HUES64 (cell line): Measurements from ENCODE around the gene COL15A1.

Experiments used
- H3K27ac ChIP-seq: 2 replicates; pipeline ENCODE4 v1.7.0; 2013; ENCODE audit warnings: low read depth, low read length, inconsistent platforms
- H3K27me3 ChIP-seq: 2 replicates; pipeline ENCODE4 v1.6.1; 2013; ENCODE audit warnings: mild to moderate bottlenecking, low read length; ENCODE audit not compliant: insufficient read depth
- H3K36me3 ChIP-seq: 2 replicates; pipeline ENCODE4 v1.6.1; 2013; ENCODE audit warnings: mild to moderate bottlenecking, low read length; ENCODE audit not compliant: insufficient read depth
- H3K4me1 ChIP-seq: 2 replicates; pipeline ENCODE4 v1.6.1; 2013; ENCODE audit warnings: mild to moderate bottlenecking, low read length, moderate library complexity; ENCODE audit not compliant: insufficient read depth
- H3K4me3 ChIP-seq: 2 replicates; pipeline ENCODE4 v1.5.1; 2013; ENCODE audit warnings: mild to moderate bottlenecking, low read length, moderate library complexity
- H3K9ac ChIP-seq: 2 replicates; pipeline ENCODE4 v1.6.1; 2013; ENCODE audit warnings: mild to moderate bottlenecking, low read depth, low read length
- H3K9me3 ChIP-seq: 2 replicates; pipeline ENCODE4 v1.6.1; 2013; ENCODE audit warnings: low read depth, low read length; ENCODE audit not compliant: insufficient read depth
- WGBS: fragments of 150-250, 120-280 bp; methylation state at CpG from one replicate; pipeline ENCODE4 v1.1.7; 2013; ENCODE audit warnings: missing lambda C conversion rate; 5-methylcytosine and 5-hydroxymethylcytosine counted together

The COL15A1 gene

GRCh38 chr9:99026271-99026955 lies 82.7 kb downstream of the COL15A1 start:
- no peak overlapping the region for H3K4me3 ChIP-seq
- H3K4me1 ChIP-seq = no peaks in the 10 kb centered on the region
- no peaks in the 10 kb centered on the region for H3K9me3 ChIP-seq
- 94% methylated on average over 6 of the region's 6 CpGs for WGBS
- no peaks in the 10 kb centered on the region for H3K36me3 ChIP-seq
- H3K9ac ChIP-seq = no peak overlapping the region
- H3K27ac ChIP-seq = no peak overlapping the region
- no peaks in the 10 kb centered on the region for H3K27me3 ChIP-seq

GRCh38 chr9:99026956-99027298 lies 83.2 kb downstream of the COL15A1 start:
- no peak overlapping the region for H3K4me3 ChIP-seq
- H3K27ac ChIP-seq = no peak overlapping the region
- no peaks in the 10 kb centered on the region for H3K4me1 ChIP-seq
- H3K9ac ChIP-seq = no peak overlapping the region
- H3K36me3 ChIP-seq = no peaks in the 10 kb centered on the region
- H3K9me3 ChIP-seq = no peaks in the 10 kb centered on the region
- 80% methylated on average over 3 of the region's 3 CpGs for WGBS
- H3K27me3 ChIP-seq = no peaks in the 10 kb centered on the region

GRCh38 chr9:99027443-99027842 lies 83.7 kb downstream of the COL15A1 start:
- 88% methylated on average over 1 of the region's 1 CpG for WGBS
- no peak overlapping the region for H3K4me3 ChIP-seq
- H3K9me3 ChIP-seq = no peaks in the 10 kb centered on the region
- no peaks in the 10 kb centered on the region for H3K4me1 ChIP-seq
- no peak overlapping the region for H3K27ac ChIP-seq
- no peaks in the 10 kb centered on the region for H3K36me3 ChIP-seq
- H3K9ac ChIP-seq = no peak overlapping the region
- no peaks in the 10 kb centered on the region for H3K27me3 ChIP-seq

GRCh38 chr9:99029083-99029645 lies 85.5 kb downstream of the COL15A1 start:
- Histone ChIP-seq H3K27me3 (no peaks in the 10 kb centered on the region), H3K4me1 (no peaks in the 10 kb centered on the region), H3K4me3 (no peak overlapping the region), H3K9ac (no peak overlapping the region), H3K27ac (no peak overlapping the region), H3K9me3 (no peaks in the 10 kb centered on the region), H3K36me3 (no peaks in the 10 kb centered on the region)
- 95% methylated on average over 2 of the region's 2 CpGs for WGBS

- no peaks in the 10 kb centered on the region for H3K36me3 ChIP-seq
- 88% methylated on average over 3 of the region's 3 CpGs for WGBS
- H3K27ac ChIP-seq = no peak overlapping the region
- no peaks in the 10 kb centered on the region for H3K27me3 ChIP-seq
- no peaks in the 10 kb centered on the region for H3K4me1 ChIP-seq
- H3K4me3 ChIP-seq = no peak overlapping the region
- no peaks in the 10 kb centered on the region for H3K9me3 ChIP-seq
- no peak overlapping the region for H3K9ac ChIP-seq
These were observed 86.4 kb downstream of the COL15A1 start for GRCh38 chr9:99030092-99030511.

- 87% methylated on average over 3 of the region's 3 CpGs for WGBS
- H3K27ac ChIP-seq = no peak overlapping the region
- H3K4me3 ChIP-seq = no peak overlapping the region
- no peaks in the 10 kb centered on the region for H3K36me3 ChIP-seq
- no peaks in the 10 kb centered on the region for H3K9me3 ChIP-seq
- H3K9ac ChIP-seq = no peak overlapping the region
- no peaks in the 10 kb centered on the region for H3K27me3 ChIP-seq
- no peaks in the 10 kb centered on the region for H3K4me1 ChIP-seq
These were observed 87.0 kb downstream of the COL15A1 start for GRCh38 chr9:99030610-99031109.

- no peak overlapping the region for H3K9ac ChIP-seq
- H3K9me3 ChIP-seq = no peaks in the 10 kb centered on the region
- WGBS = 96% methylated on average over 6 of the region's 6 CpGs
These were observed 87.6 kb downstream of the COL15A1 start for GRCh38 chr9:99031319-99031718.

GRCh38 chr9:99031994-99032393 lies 88.3 kb downstream of the COL15A1 start:
- Histone ChIP-seq H3K4me1 (no peaks in the 10 kb centered on the region), H3K36me3 (no peaks in the 10 kb centered on the region), H3K9me3 (no peaks in the 10 kb centered on the region), H3K9ac (no peak overlapping the region), H3K27me3 (no peaks in the 10 kb centered on the region), H3K27ac (no peak overlapping the region), H3K4me3 (no peak overlapping the region)
- WGBS = 93% methylated on average over 5 of the region's 5 CpGs

More at GRCh38 chr9:99031319-99031718, 87.6 kb downstream of the COL15A1 start:
- Histone ChIP-seq H3K27ac (no peak overlapping the region), H3K4me3 (no peak overlapping the region), H3K27me3 (no peaks in the 10 kb centered on the region), H3K36me3 (no peaks in the 10 kb centered on the region), H3K4me1 (no peaks in the 10 kb centered on the region)

- Histone ChIP-seq H3K27ac (no peak overlapping the region), H3K4me3 (no peak overlapping the region), H3K36me3 (no peaks in the 10 kb centered on the region), H3K9me3 (no peaks in the 10 kb centered on the region), H3K9ac (no peak overlapping the region), H3K4me1 (no peaks in the 10 kb centered on the region; the same call in 1 of the 2 replicates), H3K27me3 (no peaks in the 10 kb centered on the region)
- 100% methylated on average over 1 of the region's 3 CpGs for WGBS
These were observed 90.4 kb downstream of the COL15A1 start for GRCh38 chr9:99034149-99034548.

GRCh38 chr9:99035313-99035712 lies 91.6 kb downstream of the COL15A1 start:
- no peak overlapping the region for H3K9ac ChIP-seq
- H3K4me1 ChIP-seq = peaks cover 8% of the 10 kb centered on the region; the same call in 1 of the 2 replicates
- H3K27ac ChIP-seq = no peak overlapping the region
- H3K36me3 ChIP-seq = no peaks in the 10 kb centered on the region
- H3K4me3 ChIP-seq = no peak overlapping the region
- no peaks in the 10 kb centered on the region for H3K9me3 ChIP-seq
- WGBS = 92% methylated on average over 4 of the region's 4 CpGs
- no peaks in the 10 kb centered on the region for H3K27me3 ChIP-seq

- H3K27me3 ChIP-seq = no peaks in the 10 kb centered on the region
- no peaks in the 10 kb centered on the region for H3K9me3 ChIP-seq
- 90% methylated on average over 5 of the region's 7 CpGs for WGBS
- H3K36me3 ChIP-seq = no peaks in the 10 kb centered on the region
- no peak overlapping the region for H3K27ac ChIP-seq
- no peak overlapping the region for H3K9ac ChIP-seq
- no peak overlapping the region for H3K4me3 ChIP-seq
- peaks cover 15% of the 10 kb centered on the region; the same call in 1 of the 2 replicates for H3K4me1 ChIP-seq
These were observed 94.2 kb downstream of the COL15A1 start for GRCh38 chr9:99037769-99038483.
